Measurements from ENCODE around the gene UNKL.

Gene UNKL

GRCh38 chr16:1401758-1402154 lies 12.7 kb downstream of the UNKL start:
- DNase-seq (ENCODE audit: low spot score in 2 of 2) (no peak), ATAC-seq (no peak)
- no peaks in the 10 kb centered on the region for H3K9me3 Mint-ChIP-seq
- H3K4me1 Mint-ChIP-seq = peaks cover 24% of the 10 kb centered on the region
- no peak overlapping the region for H3K27ac Mint-ChIP-seq
- H3K36me3 Mint-ChIP-seq = peaks cover 62% of the 10 kb centered on the region
- H3K4me3 Mint-ChIP-seq = no peak overlapping the region

DNA sequence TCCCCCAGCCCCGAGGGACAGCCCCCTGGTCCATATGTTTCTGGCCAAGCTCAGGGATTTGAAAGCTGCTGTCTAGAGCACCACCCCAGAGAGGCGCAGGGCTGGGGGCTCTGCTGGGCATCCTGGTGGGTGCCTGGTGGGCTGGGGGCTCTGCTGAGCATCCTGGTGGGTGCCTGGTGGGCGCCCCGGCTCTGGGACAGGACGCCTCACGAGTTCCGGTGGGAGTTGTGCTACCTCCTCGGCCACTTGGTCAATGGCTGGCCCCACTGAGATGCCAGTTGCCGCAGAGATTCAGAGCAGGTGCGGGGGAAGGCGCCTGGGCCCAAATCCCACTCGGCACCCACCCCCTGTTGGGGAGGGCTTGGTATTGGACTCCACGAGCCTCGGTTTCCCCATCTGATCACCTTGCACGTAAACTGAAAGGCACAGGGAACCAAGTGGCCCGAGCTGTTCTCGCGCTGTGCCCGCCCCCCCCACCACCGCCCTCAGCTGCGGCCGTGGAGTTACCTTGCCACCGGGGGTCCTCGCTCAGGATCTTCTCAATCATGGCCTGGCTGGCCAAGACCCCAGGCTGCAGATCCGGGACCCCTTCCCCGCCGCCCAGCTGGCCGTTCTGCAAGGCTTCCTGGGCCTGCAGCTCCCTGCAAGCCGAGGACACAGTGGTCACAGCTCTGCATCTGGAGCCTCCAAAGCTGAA lies 13.3 kb downstream of the UNKL start:
- ATAC-seq = no peak
- no peaks in the 10 kb centered on the region for H3K9me3 Mint-ChIP-seq

GRCh38 chr16:1398826-1399581 lies 15.5 kb downstream of the UNKL start:
- H3K4me3 Mint-ChIP-seq = no peak overlapping the region
- H3K36me3 Mint-ChIP-seq = peaks cover 54% of the 10 kb centered on the region
- H3K27ac Mint-ChIP-seq = no peak overlapping the region
- no peak for DNase-seq (ENCODE audit: low spot score in 2 of 2)
- no peak for ATAC-seq
- peaks cover 16% of the 10 kb centered on the region for H3K4me1 Mint-ChIP-seq
- H3K9me3 Mint-ChIP-seq = no peaks in the 10 kb centered on the region

More for the DNA sequence above, 13.3 kb downstream of the UNKL start:
- peaks cover 57% of the 10 kb centered on the region for H3K36me3 Mint-ChIP-seq
- no peak overlapping the region for H3K4me3 Mint-ChIP-seq
- DNase-seq (ENCODE audit: low spot score in 2 of 2) = no peak
- no peak overlapping the region for H3K27ac Mint-ChIP-seq
- peaks cover 24% of the 10 kb centered on the region for H3K4me1 Mint-ChIP-seq

GRCh38 chr16:1398351-1398750 lies 16.2 kb downstream of the UNKL start:
- Mint-ChIP-seq H3K36me3 (peaks cover 48% of the 10 kb centered on the region), H3K4me3 (no peak overlapping the region), H3K4me1 (peaks cover 12% of the 10 kb centered on the region), H3K9me3 (no peaks in the 10 kb centered on the region), H3K27ac (no peak overlapping the region)
- ATAC-seq (no peak), DNase-seq (ENCODE audit: low spot score in 2 of 2) (no peak)

GRCh38 chr16:1397779-1398178 lies 16.7 kb downstream of the UNKL start:
- DNase-seq (ENCODE audit: low spot score in 2 of 2) (no peak), ATAC-seq (no peak)
- Mint-ChIP-seq H3K4me1 (peaks cover 10% of the 10 kb centered on the region), H3K4me3 (no peak overlapping the region), H3K36me3 (peaks cover 48% of the 10 kb centered on the region), H3K27ac (no peak overlapping the region), H3K9me3 (no peaks in the 10 kb centered on the region)

GRCh38 chr16:1395444-1396031 lies 19.0 kb downstream of the UNKL start:
- Mint-ChIP-seq H3K4me3 (no peak overlapping the region), H3K9me3 (no peaks in the 10 kb centered on the region), H3K4me1 (no peaks in the 10 kb centered on the region), H3K27ac (no peak overlapping the region), H3K36me3 (peaks cover 51% of the 10 kb centered on the region)
- DNase-seq (ENCODE audit: low spot score in 2 of 2) (no peak), ATAC-seq (no peak)

DNA sequence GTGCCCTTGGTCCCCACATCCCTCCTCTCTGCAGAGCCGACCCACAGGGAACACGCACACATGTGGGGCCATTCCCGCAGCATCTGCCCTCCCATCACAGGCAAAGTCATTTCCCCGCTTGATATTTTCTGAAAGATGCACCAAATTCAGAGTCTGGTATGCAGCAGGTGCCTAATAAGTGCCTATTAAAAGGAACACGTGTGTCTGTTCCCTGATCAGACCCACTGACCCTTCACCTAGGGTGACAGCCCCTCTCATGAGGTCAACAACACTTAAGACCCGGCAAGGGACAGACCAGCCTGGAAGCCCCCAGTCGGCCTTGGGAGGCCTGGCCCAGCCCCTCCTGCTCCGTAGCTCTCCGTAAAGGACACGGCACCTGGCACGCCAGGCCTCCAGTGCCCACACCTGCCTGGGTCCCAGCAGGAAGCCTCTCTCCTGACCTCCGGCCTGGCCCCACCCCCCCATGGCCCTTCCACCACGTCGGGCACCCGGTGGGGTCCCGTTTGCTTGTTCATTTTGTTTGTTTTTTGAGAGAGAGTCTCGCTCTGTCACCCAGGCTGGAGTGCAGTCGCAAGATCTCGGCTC lies 20.0 kb downstream of the UNKL start:
- ATAC-seq = no peak
- Mint-ChIP-seq H3K4me1 (no peaks in the 10 kb centered on the region), H3K27ac (no peak overlapping the region), H3K4me3 (no peak overlapping the region), H3K9me3 (no peaks in the 10 kb centered on the region), H3K36me3 (peaks cover 51% of the 10 kb centered on the region)
- DNase-seq (ENCODE audit: low spot score in 2 of 2) = no peak

DNA sequence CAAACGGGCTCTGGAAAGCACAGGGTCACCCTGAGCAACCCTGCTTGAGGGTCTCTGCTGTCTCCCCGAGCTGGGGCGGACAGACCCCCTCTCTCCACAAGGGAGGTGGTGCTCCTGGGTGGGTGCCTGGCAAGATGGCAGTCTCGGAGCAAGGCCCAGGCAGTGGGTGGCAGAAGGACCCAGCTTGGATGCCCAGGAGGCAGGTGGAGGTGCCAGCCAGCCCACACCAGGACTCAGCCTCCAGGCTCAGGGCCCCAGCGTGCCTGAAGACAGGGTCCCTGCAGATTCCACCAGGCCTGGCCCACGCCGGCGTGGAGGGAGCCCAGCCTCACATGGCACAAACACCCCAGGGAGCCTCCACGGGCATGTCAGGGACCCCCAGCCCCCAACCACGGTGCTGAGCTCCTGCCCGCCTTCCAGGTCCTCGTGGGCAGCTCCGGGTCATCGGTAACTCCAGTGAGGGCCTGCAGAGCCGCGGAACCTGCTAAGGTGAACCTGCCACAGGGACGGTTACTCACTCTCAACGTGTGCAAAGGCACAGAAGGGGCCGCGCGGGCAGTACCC lies 20.8 kb downstream of the UNKL start:
- no peak overlapping the region for H3K4me3 Mint-ChIP-seq
- no peaks in the 10 kb centered on the region for H3K9me3 Mint-ChIP-seq
- DNase-seq (ENCODE audit: low spot score in 2 of 2) (no peak), ATAC-seq (no peak)
- H3K36me3 Mint-ChIP-seq = peaks cover 48% of the 10 kb centered on the region
- H3K4me1 Mint-ChIP-seq = no peaks in the 10 kb centered on the region
- no peak overlapping the region for H3K27ac Mint-ChIP-seq

DNA sequence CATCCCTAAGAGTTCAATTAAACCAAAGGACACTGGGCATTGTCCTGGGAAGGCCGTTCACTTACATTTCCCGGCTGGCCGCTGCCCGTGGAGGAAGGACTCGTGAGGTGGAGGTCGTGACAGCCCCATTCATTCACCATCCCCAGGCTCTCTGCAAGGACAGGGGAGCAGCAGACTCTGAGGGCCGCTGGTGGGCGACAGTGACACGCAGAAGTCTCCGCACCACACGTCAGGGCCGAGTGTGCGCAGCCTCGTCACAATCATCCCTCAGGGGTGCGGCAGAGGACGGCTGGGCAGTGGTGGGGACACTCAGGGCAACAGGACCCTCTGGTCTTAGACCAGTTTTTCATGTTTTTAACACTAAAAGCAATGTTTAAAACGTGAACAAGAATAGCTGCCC lies 21.7 kb downstream of the UNKL start:
- Mint-ChIP-seq H3K4me1 (no peaks in the 10 kb centered on the region), H3K4me3 (no peak overlapping the region), H3K9me3 (no peaks in the 10 kb centered on the region), H3K36me3 (peaks cover 48% of the 10 kb centered on the region), H3K27ac (no peak overlapping the region)
- DNase-seq (ENCODE audit: low spot score in 2 of 2) (no peak), ATAC-seq (no peak)

- no peak overlapping the region for H3K27ac Mint-ChIP-seq
- H3K36me3 Mint-ChIP-seq = peaks cover 47% of the 10 kb centered on the region
- no peak for ATAC-seq
- no peak for DNase-seq (ENCODE audit: low spot score in 2 of 2)
- H3K4me1 Mint-ChIP-seq = no peaks in the 10 kb centered on the region
- H3K4me3 Mint-ChIP-seq = no peak overlapping the region
- no peaks in the 10 kb centered on the region for H3K9me3 Mint-ChIP-seq
Measured at GRCh38 chr16:1390239-1390779, 24.2 kb downstream of the UNKL start.

- no peak for ATAC-seq
- no peaks in the 10 kb centered on the region for H3K9me3 Mint-ChIP-seq
- no peak overlapping the region for H3K27ac Mint-ChIP-seq
- H3K36me3 Mint-ChIP-seq = peaks cover 45% of the 10 kb centered on the region
- no peak for DNase-seq (ENCODE audit: low spot score in 2 of 2)
- no peaks in the 10 kb centered on the region for H3K4me1 Mint-ChIP-seq
- H3K4me3 Mint-ChIP-seq = no peak overlapping the region
Measured at GRCh38 chr16:1389762-1390161, 24.7 kb downstream of the UNKL start.

DNA sequence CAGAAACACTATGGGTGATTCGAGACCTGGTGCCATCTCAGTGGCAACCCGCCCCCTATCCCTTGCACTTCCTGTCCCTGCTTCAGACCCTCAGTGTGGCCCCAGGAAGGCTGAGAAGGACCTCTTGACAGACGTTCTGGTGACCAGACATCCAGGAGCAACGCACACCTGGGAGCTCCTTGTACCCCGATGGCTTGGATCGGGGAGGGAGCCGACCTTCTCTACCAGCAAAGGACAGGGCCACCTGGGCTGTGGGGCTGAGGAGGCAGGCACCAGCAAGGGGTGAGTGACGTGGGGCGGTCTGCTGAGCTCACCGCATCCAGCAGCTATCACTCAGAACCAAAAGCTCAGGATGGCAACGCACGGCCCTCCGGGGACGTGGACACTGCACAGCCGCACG lies 27.2 kb downstream of the UNKL start:
- ATAC-seq = no peak
- H3K27ac Mint-ChIP-seq = no peak overlapping the region

DNA sequence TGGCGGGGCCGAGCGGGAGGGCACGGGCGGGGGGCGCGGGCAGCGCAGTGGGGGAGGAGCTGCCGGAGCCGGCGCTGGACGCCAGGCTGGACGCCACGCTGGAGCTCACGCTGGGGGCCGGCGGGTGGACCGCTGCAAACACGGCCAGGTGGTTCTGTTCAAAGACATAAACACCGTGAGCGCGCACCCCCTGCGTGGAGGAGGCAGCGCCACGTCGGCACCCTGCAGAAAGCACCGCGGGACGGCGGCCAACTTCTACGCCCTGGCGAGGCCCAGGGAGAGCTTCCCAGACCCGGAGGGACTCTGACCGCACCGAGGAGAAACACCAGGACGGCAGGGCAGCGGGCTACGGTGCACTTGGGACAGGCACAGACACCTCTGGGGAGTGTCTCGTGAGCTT lies 29.3 kb downstream of the UNKL start:
- Mint-ChIP-seq H3K9me3 (no peaks in the 10 kb centered on the region), H3K4me1 (peaks cover under 1% of the 10 kb centered on the region), H3K36me3 (peaks cover 47% of the 10 kb centered on the region), H3K4me3 (no peak overlapping the region), H3K27ac (no peak overlapping the region)
- DNase-seq (ENCODE audit: low spot score in 2 of 2) (no peak), ATAC-seq (no peak)

More for the DNA sequence above, 27.2 kb downstream of the UNKL start:
- no peaks in the 10 kb centered on the region for H3K4me1 Mint-ChIP-seq
- H3K36me3 Mint-ChIP-seq = peaks cover 47% of the 10 kb centered on the region
- H3K9me3 Mint-ChIP-seq = no peaks in the 10 kb centered on the region
- DNase-seq (ENCODE audit: low spot score in 2 of 2) = no peak
- no peak overlapping the region for H3K4me3 Mint-ChIP-seq

DNA sequence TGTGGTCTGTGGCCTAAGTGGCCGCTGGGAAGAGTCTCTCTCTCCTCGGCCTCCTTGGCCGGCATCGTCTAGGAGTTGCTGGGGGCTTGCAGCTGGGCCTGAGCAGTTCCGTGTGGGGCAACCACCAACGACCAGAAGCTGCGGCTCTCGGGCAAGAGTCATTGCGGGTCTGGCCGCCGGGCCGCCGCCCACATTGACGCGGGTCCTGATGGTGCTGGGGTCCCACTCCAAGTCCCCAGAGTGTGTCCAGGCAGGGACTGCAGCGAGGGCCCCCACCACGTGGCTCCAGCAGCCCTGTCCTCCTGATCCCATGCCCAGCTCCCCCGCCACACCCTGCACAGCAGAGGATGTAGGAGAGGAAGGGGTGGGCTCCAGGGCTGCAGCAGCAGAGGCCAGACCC lies 30.9 kb downstream of the UNKL start:
- no peak overlapping the region for H3K4me3 Mint-ChIP-seq
- H3K9me3 Mint-ChIP-seq = no peaks in the 10 kb centered on the region
- DNase-seq (ENCODE audit: low spot score in 2 of 2) = no peak
- H3K36me3 Mint-ChIP-seq = peaks cover 50% of the 10 kb centered on the region
- no peak for ATAC-seq
- peaks cover 11% of the 10 kb centered on the region for H3K4me1 Mint-ChIP-seq
- H3K27ac Mint-ChIP-seq = no peak overlapping the region
